Measurements from ENCODE around the gene DSE. TPM values are rescaled to one million over a fixed set of nuclear protein-coding genes. Genes with fewer than 3 reads are reported as not detected.
A peak's percentile ranks its signal among the peaks of the same experiment; 100 is the strongest.

The DSE gene
- polyA plus RNA-seq, 2 donors, result 4.5 to 8.1 TPM

GRCh38 chr6:116355796-116356195 is 15.0 kb upstream of the DSE start:
- WGBS, 2 donors, result 96 to 98% methylated on average over 3 of the region's 3 CpGs
- H3K36me3 ChIP-seq (ENCODE audit: control insufficient read depth in 2 of 2, insufficient read depth in 2 of 2, low read length in 1 of 2), result no peaks in the 10 kb centered on the region
- H3K9me3 ChIP-seq (ENCODE audit: control insufficient read depth in 2 of 2, insufficient read depth in 1 of 2, low read depth in 1 of 2, low read length in 1 of 2), result no peaks in the 10 kb centered on the region
- H3K4me1 ChIP-seq (ENCODE audit: control insufficient read depth in 2 of 2, insufficient read depth in 2 of 2, low read length in 1 of 2), result no peaks in the 10 kb centered on the region
- no peaks in the 10 kb centered on the region for H3K27me3 ChIP-seq (ENCODE audit: control insufficient read depth in 1 of 2, insufficient read depth in 2 of 2, low read length in 2 of 2)
- no peak overlapping the region for H3K4me3 ChIP-seq (ENCODE audit: low read depth in 1 of 2, low read length in 2 of 2)
- no peak overlapping the region for H3K27ac ChIP-seq (ENCODE audit: low read depth in 2 of 2, low read length in 1 of 2)

DNA sequence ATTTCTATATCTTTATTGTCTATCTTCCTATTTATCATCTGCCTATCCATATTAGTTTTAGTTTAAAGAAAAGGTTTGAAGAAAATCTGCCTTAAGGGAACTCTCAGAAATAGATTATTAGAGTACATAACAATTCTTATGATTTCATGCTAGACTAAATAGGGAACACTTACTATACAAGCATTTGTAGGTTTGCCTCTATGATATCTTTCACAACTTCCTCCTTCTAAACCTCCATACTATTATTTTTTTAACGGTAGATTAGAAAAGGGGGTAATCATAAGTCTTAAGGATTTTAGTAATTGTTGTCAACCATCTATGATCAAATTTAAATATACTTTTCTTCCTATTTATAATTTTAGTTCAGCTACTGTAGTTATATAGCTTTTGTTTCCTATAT is 11.6 kb upstream of the DSE start:
- no peaks in the 10 kb centered on the region for H3K9me3 ChIP-seq (ENCODE audit: control insufficient read depth in 2 of 2, insufficient read depth in 1 of 2, low read depth in 1 of 2, low read length in 1 of 2)
- H3K27ac ChIP-seq (ENCODE audit: low read depth in 2 of 2, low read length in 1 of 2), result no peak overlapping the region
- H3K27me3 ChIP-seq (ENCODE audit: control insufficient read depth in 1 of 2, insufficient read depth in 2 of 2, low read length in 2 of 2), result no peaks in the 10 kb centered on the region
- H3K4me1 ChIP-seq (ENCODE audit: control insufficient read depth in 2 of 2, insufficient read depth in 2 of 2, low read length in 1 of 2), result no peaks in the 10 kb centered on the region
- 93 to 94% methylated on average over 1 of the region's 1 CpG for WGBS, 2 donors
- H3K4me3 ChIP-seq (ENCODE audit: low read depth in 1 of 2, low read length in 2 of 2), result no peak overlapping the region
- H3K36me3 ChIP-seq (ENCODE audit: control insufficient read depth in 2 of 2, insufficient read depth in 2 of 2, low read length in 1 of 2), result no peaks in the 10 kb centered on the region

GRCh38 chr6:116359835-116360234 is 10.9 kb upstream of the DSE start:
- no peaks in the 10 kb centered on the region for H3K36me3 ChIP-seq (ENCODE audit: control insufficient read depth in 2 of 2, insufficient read depth in 2 of 2, low read length in 1 of 2)
- H3K27me3 ChIP-seq (ENCODE audit: control insufficient read depth in 1 of 2, insufficient read depth in 2 of 2, low read length in 2 of 2), result no peaks in the 10 kb centered on the region
- H3K27ac ChIP-seq (ENCODE audit: low read depth in 2 of 2, low read length in 1 of 2), result no peak overlapping the region
- H3K4me3 ChIP-seq (ENCODE audit: low read depth in 1 of 2, low read length in 2 of 2), result no peak overlapping the region
- 96 to 97% methylated on average over 2 of the region's 2 CpGs for WGBS, 2 donors
- H3K4me1 ChIP-seq (ENCODE audit: control insufficient read depth in 2 of 2, insufficient read depth in 2 of 2, low read length in 1 of 2), result no peaks in the 10 kb centered on the region
- H3K9me3 ChIP-seq (ENCODE audit: control insufficient read depth in 2 of 2, insufficient read depth in 1 of 2, low read depth in 1 of 2, low read length in 1 of 2), result no peaks in the 10 kb centered on the region

GRCh38 chr6:116362276-116362675 is 8.5 kb upstream of the DSE start:
- no peak overlapping the region for H3K4me3 ChIP-seq (ENCODE audit: low read depth in 1 of 2, low read length in 2 of 2)
- no peaks in the 10 kb centered on the region for H3K36me3 ChIP-seq (ENCODE audit: control insufficient read depth in 2 of 2, insufficient read depth in 2 of 2, low read length in 1 of 2)
- H3K4me1 ChIP-seq (ENCODE audit: control insufficient read depth in 2 of 2, insufficient read depth in 2 of 2, low read length in 1 of 2), result no peaks in the 10 kb centered on the region
- H3K27ac ChIP-seq (ENCODE audit: low read depth in 2 of 2, low read length in 1 of 2), result no peak overlapping the region
- H3K27me3 ChIP-seq (ENCODE audit: control insufficient read depth in 1 of 2, insufficient read depth in 2 of 2, low read length in 2 of 2), result no peaks in the 10 kb centered on the region
- WGBS, 2 donors, result 44 to 62% methylated on average over 2 of the region's 2 CpGs
- H3K9me3 ChIP-seq (ENCODE audit: control insufficient read depth in 2 of 2, insufficient read depth in 1 of 2, low read depth in 1 of 2, low read length in 1 of 2), result no peaks in the 10 kb centered on the region

- Histone ChIP-seq H3K27ac (ENCODE audit: low read depth in 2 of 2, low read length in 1 of 2) (no peak overlapping the region), H3K36me3 (ENCODE audit: control insufficient read depth in 2 of 2, insufficient read depth in 2 of 2, low read length in 1 of 2) (no peaks in the 10 kb centered on the region), H3K4me1 (ENCODE audit: control insufficient read depth in 2 of 2, insufficient read depth in 2 of 2, low read length in 1 of 2) (no peaks in the 10 kb centered on the region), H3K4me3 (ENCODE audit: low read depth in 1 of 2, low read length in 2 of 2) (no peak overlapping the region), H3K27me3 (ENCODE audit: control insufficient read depth in 1 of 2, insufficient read depth in 2 of 2, low read length in 2 of 2) (no peaks in the 10 kb centered on the region), H3K9me3 (ENCODE audit: control insufficient read depth in 2 of 2, insufficient read depth in 1 of 2, low read depth in 1 of 2, low read length in 1 of 2) (no peaks in the 10 kb centered on the region)
These were observed 7.0 kb upstream of the DSE start for GRCh38 chr6:116363759-116364158.

GRCh38 chr6:116364321-116364720 is 6.4 kb upstream of the DSE start:
- WGBS, 2 donors, result 87 to 88% methylated on average over 2 of the region's 2 CpGs
- Histone ChIP-seq H3K4me1 (ENCODE audit: control insufficient read depth in 2 of 2, insufficient read depth in 2 of 2, low read length in 1 of 2) (no peaks in the 10 kb centered on the region), H3K4me3 (ENCODE audit: low read depth in 1 of 2, low read length in 2 of 2) (no peak overlapping the region), H3K9me3 (ENCODE audit: control insufficient read depth in 2 of 2, insufficient read depth in 1 of 2, low read depth in 1 of 2, low read length in 1 of 2) (no peaks in the 10 kb centered on the region), H3K27ac (ENCODE audit: low read depth in 2 of 2, low read length in 1 of 2) (no peak overlapping the region), H3K27me3 (ENCODE audit: control insufficient read depth in 1 of 2, insufficient read depth in 2 of 2, low read length in 2 of 2) (no peaks in the 10 kb centered on the region), H3K36me3 (ENCODE audit: control insufficient read depth in 2 of 2, insufficient read depth in 2 of 2, low read length in 1 of 2) (no peaks in the 10 kb centered on the region)

- WGBS, 2 donors, result 48 to 64% methylated on average over 2 of the region's 2 CpGs
- Histone ChIP-seq H3K9me3 (ENCODE audit: control insufficient read depth in 2 of 2, insufficient read depth in 1 of 2, low read depth in 1 of 2, low read length in 1 of 2) (no peaks in the 10 kb centered on the region), H3K4me1 (ENCODE audit: control insufficient read depth in 2 of 2, insufficient read depth in 2 of 2, low read length in 1 of 2) (peaks cover 0 to 2% of the 10 kb centered on the region in 2 donors), H3K36me3 (ENCODE audit: control insufficient read depth in 2 of 2, insufficient read depth in 2 of 2, low read length in 1 of 2) (no peaks in the 10 kb centered on the region), H3K27me3 (ENCODE audit: control insufficient read depth in 1 of 2, insufficient read depth in 2 of 2, low read length in 2 of 2) (no peaks in the 10 kb centered on the region), H3K27ac (ENCODE audit: low read depth in 2 of 2, low read length in 1 of 2) (no peak overlapping the region), H3K4me3 (ENCODE audit: low read depth in 1 of 2, low read length in 2 of 2) (no peak overlapping the region)
These were observed 5.0 kb upstream of the DSE start for GRCh38 chr6:116365743-116366142.

- Histone ChIP-seq H3K36me3 (ENCODE audit: control insufficient read depth in 2 of 2, insufficient read depth in 2 of 2, low read length in 1 of 2) (no peaks in the 10 kb centered on the region), H3K27ac (ENCODE audit: low read depth in 2 of 2, low read length in 1 of 2) (peak overlapping the region; percentile 5 to 71), H3K4me3 (ENCODE audit: low read depth in 1 of 2, low read length in 2 of 2) (no peak overlapping the region), H3K27me3 (ENCODE audit: control insufficient read depth in 1 of 2, insufficient read depth in 2 of 2, low read length in 2 of 2) (no peaks in the 10 kb centered on the region), H3K4me1 (ENCODE audit: control insufficient read depth in 2 of 2, insufficient read depth in 2 of 2, low read length in 1 of 2) (peaks cover 0 to 2% of the 10 kb centered on the region in 2 donors), H3K9me3 (ENCODE audit: control insufficient read depth in 2 of 2, insufficient read depth in 1 of 2, low read depth in 1 of 2, low read length in 1 of 2) (no peaks in the 10 kb centered on the region)
- 58 to 76% methylated on average over 6 of the region's 6 CpGs for WGBS, 2 donors
These were observed 3.9 kb upstream of the DSE start for GRCh38 chr6:116366740-116367275.

- Histone ChIP-seq H3K27ac (ENCODE audit: low read depth in 2 of 2, low read length in 1 of 2) (peak overlapping the region; percentile 94 to 96), H3K36me3 (ENCODE audit: control insufficient read depth in 2 of 2, insufficient read depth in 2 of 2, low read length in 1 of 2) (no peaks in the 10 kb centered on the region), H3K4me3 (ENCODE audit: low read depth in 1 of 2, low read length in 2 of 2) (peak overlapping the region in 1 of 2 donors; percentile 87), H3K9me3 (ENCODE audit: control insufficient read depth in 2 of 2, insufficient read depth in 1 of 2, low read depth in 1 of 2, low read length in 1 of 2) (no peaks in the 10 kb centered on the region), H3K4me1 (ENCODE audit: control insufficient read depth in 2 of 2, insufficient read depth in 2 of 2, low read length in 1 of 2) (peaks cover 0 to 3% of the 10 kb centered on the region in 2 donors), H3K27me3 (ENCODE audit: control insufficient read depth in 1 of 2, insufficient read depth in 2 of 2, low read length in 2 of 2) (no peaks in the 10 kb centered on the region)
- WGBS, 2 donors, result 31 to 38% methylated on average over 1 of the region's 1 CpG
These were observed 1.2 kb upstream of the DSE start for GRCh38 chr6:116369540-116369939.

GRCh38 chr6:116369964-116370759 is 585 bp upstream of the DSE start:
- no peaks in the 10 kb centered on the region for H3K36me3 ChIP-seq (ENCODE audit: control insufficient read depth in 2 of 2, insufficient read depth in 2 of 2, low read length in 1 of 2)
- H3K27ac ChIP-seq (ENCODE audit: low read depth in 2 of 2, low read length in 1 of 2), result peak overlapping the region; percentile 94 to 96
- H3K4me3 ChIP-seq (ENCODE audit: low read depth in 1 of 2, low read length in 2 of 2), result peak overlapping the region; percentile 81 to 87
- H3K9me3 ChIP-seq (ENCODE audit: control insufficient read depth in 2 of 2, insufficient read depth in 1 of 2, low read depth in 1 of 2, low read length in 1 of 2), result no peaks in the 10 kb centered on the region
- WGBS, 2 donors, result 6 to 10% methylated on average over 26 to 29 of the region's 29 CpGs
- H3K27me3 ChIP-seq (ENCODE audit: control insufficient read depth in 1 of 2, insufficient read depth in 2 of 2, low read length in 2 of 2), result no peaks in the 10 kb centered on the region
- H3K4me1 ChIP-seq (ENCODE audit: control insufficient read depth in 2 of 2, insufficient read depth in 2 of 2, low read length in 1 of 2), result peaks cover 0 to 5% of the 10 kb centered on the region in 2 donors
